ENCODE results near the gene PPIH.
"Not testable (repeated sequence)": the region's sequence is repeated elsewhere in the genome, so short reads cannot be mapped to it uniquely, and the experiment has no call there.

Gene PPIH

GRCh38 chr1:42721926-42722325 lies 63.7 kb downstream of the PPIH start:
- in situ Hi-C loops (cut with HindIII; ENCODE audit: low pct_ligation_motif_present, low pct_unique_long_range_greater_than_20kb, low sequenced_read_pairs) = no loop called here
- DNase-seq = no peak

- in situ Hi-C loops (cut with HindIII; ENCODE audit: low pct_ligation_motif_present, low pct_unique_long_range_greater_than_20kb, low sequenced_read_pairs); DNase-seq: not testable (repeated sequence)
Measured at GRCh38 chr1:42722403-42722802, 64.2 kb downstream of the PPIH start.

- DNase-seq = no peak
Measured at GRCh38 chr1:42723511-42723910, 65.3 kb downstream of the PPIH start.

DNA sequence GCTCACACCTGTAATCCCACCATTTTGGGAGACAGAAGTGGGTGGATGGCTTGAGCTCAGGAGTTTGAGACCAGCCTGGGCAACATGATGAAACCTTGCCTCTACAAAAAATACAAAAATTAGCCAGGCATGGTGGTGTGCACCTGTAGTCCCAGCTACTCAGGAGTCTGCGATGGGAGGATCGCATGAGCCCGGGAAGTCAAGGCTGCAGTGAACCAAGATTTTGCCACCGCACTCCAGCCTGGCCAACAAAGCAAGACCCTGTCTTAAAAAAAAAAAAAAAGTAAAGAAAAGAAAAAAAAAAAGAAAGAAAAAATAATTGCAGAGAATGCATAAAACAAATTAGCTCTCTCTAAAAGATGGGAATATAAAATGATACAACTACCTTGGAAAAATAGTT lies 67.6 kb downstream of the PPIH start:
- in situ Hi-C loops (cut with HindIII; ENCODE audit: low pct_ligation_motif_present, low pct_unique_long_range_greater_than_20kb, low sequenced_read_pairs); DNase-seq: not testable (repeated sequence)

More at GRCh38 chr1:42723511-42723910, 65.3 kb downstream of the PPIH start:
- in situ Hi-C loops (cut with HindIII; ENCODE audit: low pct_ligation_motif_present, low pct_unique_long_range_greater_than_20kb, low sequenced_read_pairs) = no loop called here

Data from ACHN (cell line).